Sigmoid colon (tissue), 4 donors: ENCODE data around the gene SMIM10L2A.

ENCODE experiments used
- CTCF ChIP-seq, 4 experiments: fragments of 450-650 bp in 3 of 4; fragments of 200-600 bp in 1 of 4; IDR thresholded peaks; one replicate each; pipeline ENCODE4 v1.5.1; 2016 to 2019; ENCODE audit warnings: antibody characterized with exemption in 4 of 4, mild to moderate bottlenecking in 3 of 4, moderate library complexity in 2 of 4
- EP300 ChIP-seq, 4 donors: sonication (generic); formaldehyde crosslinking; IDR thresholded peaks; one replicate each; pipeline ENCODE4 v1.6.1; 2017; ENCODE audit warnings: antibody characterized with exemption in 4 of 4
- POLR2A ChIP-seq, 2 donors: fragments of 450-650 bp; IDR thresholded peaks; one replicate each; pipeline ENCODE4 v1.6.1; 2016; ENCODE audit warnings: antibody characterized with exemption in 2 of 2, mild to moderate bottlenecking in 2 of 2, moderate library complexity in 2 of 2
- POLR2AphosphoS5 ChIP-seq, 4 donors: sonication (generic); formaldehyde crosslinking; IDR thresholded peaks; one replicate each; pipeline ENCODE4 v1.6.1; 2017; ENCODE audit warnings: antibody characterized with exemption in 4 of 4

DNA sequence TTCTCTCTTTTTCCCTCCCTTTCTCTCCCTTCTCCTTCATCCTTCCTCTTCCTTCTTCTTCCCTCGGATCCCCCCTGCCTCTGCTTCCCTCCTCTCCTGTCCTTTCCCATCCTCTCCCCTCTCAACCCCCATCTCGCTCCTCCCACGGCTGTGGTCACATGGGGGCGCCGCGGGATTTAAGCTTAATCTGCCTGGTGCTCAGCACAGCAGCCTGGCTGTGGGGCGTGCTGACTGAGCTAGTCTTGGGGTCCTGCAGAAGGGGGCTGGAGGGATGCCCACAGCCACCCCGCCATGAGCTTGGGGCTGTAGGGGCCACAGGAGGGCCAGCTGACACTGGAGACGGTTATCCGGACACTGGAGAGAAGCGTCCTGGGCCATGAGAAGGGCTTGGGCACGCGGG is 10.7 kb downstream of the SMIM10L2A start:
- TF ChIP-seq CTCF (IDR thresholded peaks at IDR 0.05) (no peak), POLR2AphosphoS5 (IDR thresholded peaks at IDR 0.05) (no peak), POLR2A (IDR thresholded peaks at IDR 0.05) (no peak), EP300 (IDR thresholded peaks at IDR 0.05) (no peak)
